WTC11 (cell line): ENCODE data around the gene RTP5. TPM values are rescaled to one million over a fixed set of nuclear protein-coding genes. Genes with fewer than 3 reads are reported as not detected.
A peak's percentile ranks its signal among the peaks of the same experiment; 100 is the strongest.

Experiments used
- ATAC-seq: fragments of 200-7000 bp; cut with Tn5 transposase; 2 replicates; pipeline ENCODE4 v1.10.0; 2021; ENCODE audit warnings: mild to moderate bottlenecking, moderate library complexity
- CTCF ChIA-PET: fragments of 300-600 bp; sonication (Branson Sonifier 250); formaldehyde crosslinking; loops from one replicate; lab custom pipeline; 2021; ENCODE audit warnings: antibody characterized with exemption; lab: Charles Lee
- POLR2A ChIA-PET: fragments of 350-600 bp; sonication (Branson Sonifier 250); formaldehyde crosslinking; loops from one replicate; lab custom pipeline; 2021; ENCODE audit warnings: antibody characterized with exemption; lab: Charles Lee
- DNase-seq: peaks from one replicate; pipeline ENCODE4 v3.0.0; 2021; ENCODE audit warnings: low spot score
- H3K27ac Mint-ChIP-seq: 2 replicates; pipeline ENCODE4 v1.8.0; 2021; ENCODE audit warnings: mixed read lengths
- H3K27me3 Mint-ChIP-seq: 2 replicates; pipeline ENCODE4 v1.8.0; 2021; ENCODE audit warnings: low read depth, mild to moderate bottlenecking, moderate library complexity, mixed read lengths
- H3K36me3 Mint-ChIP-seq: 2 replicates; pipeline ENCODE4 v1.8.0; 2021; ENCODE audit warnings: mixed read lengths
- H3K4me1 Mint-ChIP-seq: 2 replicates; pipeline ENCODE4 v1.8.0; 2022; ENCODE audit warnings: mixed read lengths
- H3K4me3 Mint-ChIP-seq: 2 replicates; pipeline ENCODE4 v1.8.0; 2021; ENCODE audit warnings: mild to moderate bottlenecking, moderate library complexity, mixed read lengths
- H3K9me3 Mint-ChIP-seq: 2 replicates; pipeline ENCODE4 v1.8.0; 2021; ENCODE audit warnings: mixed read lengths
- CREB1 ChIP-seq: sonication (generic); formaldehyde crosslinking; IDR thresholded peaks from 2 replicates; pipeline ENCODE4 v1.8.0; 2023; ENCODE audit warnings: mild to moderate bottlenecking, missing genetic modification reagents
- FOXJ3 ChIP-seq: sonication (generic); formaldehyde crosslinking; IDR thresholded peaks from 2 replicates; pipeline ENCODE4 v1.9.0; 2021; ENCODE audit warnings: missing genetic modification reagents, mild to moderate bottlenecking, borderline replicate concordance
- FOXP1 ChIP-seq: sonication (generic); formaldehyde crosslinking; IDR thresholded peaks from 2 replicates; pipeline ENCODE4 v1.8.0; 2022; ENCODE audit warnings: missing genetic modification reagents, mild to moderate bottlenecking, moderate library complexity, borderline replicate concordance
- IRF2 ChIP-seq: sonication (generic); formaldehyde crosslinking; IDR thresholded peaks from 2 replicates; pipeline ENCODE4 v1.8.0; 2022; ENCODE audit warnings: low read depth, missing genetic modification reagents, borderline replicate concordance
- JAZF1 ChIP-seq: fragments of 250-450 bp; sonication (Bioruptor Pico); IDR thresholded peaks from 2 replicates; pipeline ENCODE4 v1.9.0; 2021; ENCODE audit warnings: moderate library complexity, mild to moderate bottlenecking, inconsistent platforms
- KAT7 ChIP-seq: sonication (generic); formaldehyde crosslinking; IDR thresholded peaks from 2 replicates; pipeline ENCODE4 v1.8.1; 2023; ENCODE audit warnings: missing genetic modification reagents, mild to moderate bottlenecking, borderline replicate concordance
- NR1H2 ChIP-seq: sonication (generic); formaldehyde crosslinking; IDR thresholded peaks from 2 replicates; pipeline ENCODE4 v1.9.0; 2021; ENCODE audit warnings: mild to moderate bottlenecking, moderate library complexity, missing genetic modification reagents
- SMAD3 ChIP-seq: sonication (generic); formaldehyde crosslinking; IDR thresholded peaks from 2 replicates; pipeline ENCODE4 v1.8.0; 2022; ENCODE audit warnings: missing genetic modification reagents, mild to moderate bottlenecking, borderline replicate concordance
- SMAD4 ChIP-seq: sonication (generic); formaldehyde crosslinking; IDR thresholded peaks from 2 replicates; pipeline ENCODE4 v1.8.0; 2022; ENCODE audit warnings: mild to moderate bottlenecking, missing genetic modification reagents
- TEAD1 ChIP-seq: sonication (generic); formaldehyde crosslinking; IDR thresholded peaks from 2 replicates; pipeline ENCODE4 v1.8.0; 2022; ENCODE audit warnings: mild to moderate bottlenecking, missing genetic modification reagents
- ZNF232 ChIP-seq: sonication (generic); formaldehyde crosslinking; IDR thresholded peaks from 2 replicates; pipeline ENCODE4 v1.8.0; 2022; ENCODE audit warnings: mild to moderate bottlenecking, missing genetic modification reagents
- ZNF416 ChIP-seq: fragments of 250-450 bp; sonication (Bioruptor Pico); IDR thresholded peaks from 2 replicates; pipeline ENCODE4 v1.9.0; 2021; ENCODE audit warnings: mild to moderate bottlenecking, inconsistent platforms
- total RNA-seq: library from RNA; stranded (reverse); gene quantifications from 3 replicates; pipeline ENCODE4 v1.2.3, GENCODE V29; 2021
- TF ChIP-seq, protein P1 (sequence below): sonication (generic); formaldehyde crosslinking; conservative IDR thresholded peaks from 2 replicates; pipeline ENCODE4 v1.8.1; 2023; ENCODE audit warnings: mild to moderate bottlenecking, low read depth, missing genetic modification reagents, moderate library complexity
- TF ChIP-seq, protein P2 (sequence below): fragments of 250-450 bp; sonication (Bioruptor Pico); IDR thresholded peaks from 2 replicates; pipeline ENCODE4 v2.1.2; 2022; ENCODE audit warnings: mild to moderate bottlenecking, moderate library complexity
- TF ChIP-seq, protein P3 (sequence below): sonication (generic); formaldehyde crosslinking; IDR thresholded peaks from 2 replicates; pipeline ENCODE4 v1.8.1; 2022; ENCODE audit warnings: mild to moderate bottlenecking, moderate library complexity, missing genetic modification reagents
- TF ChIP-seq, protein P4 (sequence below): sonication (generic); formaldehyde crosslinking; IDR thresholded peaks from 2 replicates; pipeline ENCODE4 v1.8.1; 2023; ENCODE audit warnings: mild to moderate bottlenecking, missing genetic modification reagents, moderate library complexity
- TF ChIP-seq, protein P5 (sequence below): sonication (generic); formaldehyde crosslinking; IDR thresholded peaks from 2 replicates; pipeline ENCODE4 v1.8.0; 2023; ENCODE audit warnings: missing genetic modification reagents
- TF ChIP-seq, protein P6 (sequence below): sonication (generic); formaldehyde crosslinking; IDR thresholded peaks from 2 replicates; pipeline ENCODE4 v1.8.0; 2023; ENCODE audit warnings: mild to moderate bottlenecking, missing genetic modification reagents
- TF ChIP-seq, protein P7 (sequence below): fragments of 250-450 bp; sonication (Bioruptor Pico); IDR thresholded peaks from 2 replicates; pipeline ENCODE4 v1.8.0; 2021; ENCODE audit warnings: mild to moderate bottlenecking

RTP5 gene
- total RNA-seq, 1 experiment from 2014 or later = not detected

DNA sequence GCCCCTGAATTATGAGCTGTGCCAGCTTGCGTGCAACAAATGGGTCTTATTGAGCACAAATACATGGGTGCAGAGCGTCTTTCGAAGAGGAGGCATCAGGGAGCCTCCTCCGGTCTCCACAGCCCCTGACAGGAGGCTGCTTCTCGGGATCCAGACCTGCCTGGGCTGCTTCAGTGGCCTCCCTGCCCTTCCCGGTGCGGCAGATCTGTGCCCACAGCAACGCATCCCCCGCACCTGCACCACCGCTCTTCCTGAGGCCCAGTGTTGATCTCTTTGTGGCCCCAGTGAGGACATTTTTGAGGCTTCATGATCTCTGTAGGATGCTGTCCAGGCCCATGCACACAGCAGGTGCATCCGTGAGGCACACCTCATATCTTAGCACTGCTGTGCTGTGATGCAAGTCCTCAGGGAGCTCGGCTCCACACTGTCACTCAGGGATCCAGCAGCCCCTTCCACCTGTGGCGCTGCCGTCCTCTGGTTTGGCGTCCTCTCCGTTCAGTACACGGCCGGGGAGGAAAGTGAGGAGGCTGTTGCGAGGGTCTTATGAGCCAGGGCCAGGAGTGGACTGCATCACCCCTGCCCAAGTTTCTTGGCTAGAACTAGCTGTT is 17.4 kb downstream of the RTP5 start:
- ChIA-PET CTCF (interaction anchor here (1.2 to 1.9 kb wide), 2 partner anchors 8 to 64 kb away, joined by 5 to 6 read pairs; no protein-coding TSS in a partner anchor), POLR2A (no interaction called here)
- H3K4me3 Mint-ChIP-seq = no peak overlapping the region
- H3K9me3 Mint-ChIP-seq = peaks cover 14% of the 10 kb centered on the region
- no peak for DNase-seq
- peak overlapping the region; percentile 15; the same call in 1 of the 2 replicates for H3K27ac Mint-ChIP-seq
- peaks cover 33% of the 10 kb centered on the region for H3K4me1 Mint-ChIP-seq
- no peaks in the 10 kb centered on the region; the same call in 1 of the 2 replicates for H3K27me3 Mint-ChIP-seq
- no peak for TF ChIP-seq ZNF416
- TF ChIP-seq, protein P1, sequence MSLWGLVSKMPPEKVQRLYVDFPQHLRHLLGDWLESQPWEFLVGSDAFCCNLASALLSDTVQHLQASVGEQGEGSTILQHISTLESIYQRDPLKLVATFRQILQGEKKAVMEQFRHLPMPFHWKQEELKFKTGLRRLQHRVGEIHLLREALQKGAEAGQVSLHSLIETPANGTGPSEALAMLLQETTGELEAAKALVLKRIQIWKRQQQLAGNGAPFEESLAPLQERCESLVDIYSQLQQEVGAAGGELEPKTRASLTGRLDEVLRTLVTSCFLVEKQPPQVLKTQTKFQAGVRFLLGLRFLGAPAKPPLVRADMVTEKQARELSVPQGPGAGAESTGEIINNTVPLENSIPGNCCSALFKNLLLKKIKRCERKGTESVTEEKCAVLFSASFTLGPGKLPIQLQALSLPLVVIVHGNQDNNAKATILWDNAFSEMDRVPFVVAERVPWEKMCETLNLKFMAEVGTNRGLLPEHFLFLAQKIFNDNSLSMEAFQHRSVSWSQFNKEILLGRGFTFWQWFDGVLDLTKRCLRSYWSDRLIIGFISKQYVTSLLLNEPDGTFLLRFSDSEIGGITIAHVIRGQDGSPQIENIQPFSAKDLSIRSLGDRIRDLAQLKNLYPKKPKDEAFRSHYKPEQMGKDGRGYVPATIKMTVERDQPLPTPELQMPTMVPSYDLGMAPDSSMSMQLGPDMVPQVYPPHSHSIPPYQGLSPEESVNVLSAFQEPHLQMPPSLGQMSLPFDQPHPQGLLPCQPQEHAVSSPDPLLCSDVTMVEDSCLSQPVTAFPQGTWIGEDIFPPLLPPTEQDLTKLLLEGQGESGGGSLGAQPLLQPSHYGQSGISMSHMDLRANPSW (CRISPR knock-in tag) = no peak
- TF ChIP-seq, protein P2, sequence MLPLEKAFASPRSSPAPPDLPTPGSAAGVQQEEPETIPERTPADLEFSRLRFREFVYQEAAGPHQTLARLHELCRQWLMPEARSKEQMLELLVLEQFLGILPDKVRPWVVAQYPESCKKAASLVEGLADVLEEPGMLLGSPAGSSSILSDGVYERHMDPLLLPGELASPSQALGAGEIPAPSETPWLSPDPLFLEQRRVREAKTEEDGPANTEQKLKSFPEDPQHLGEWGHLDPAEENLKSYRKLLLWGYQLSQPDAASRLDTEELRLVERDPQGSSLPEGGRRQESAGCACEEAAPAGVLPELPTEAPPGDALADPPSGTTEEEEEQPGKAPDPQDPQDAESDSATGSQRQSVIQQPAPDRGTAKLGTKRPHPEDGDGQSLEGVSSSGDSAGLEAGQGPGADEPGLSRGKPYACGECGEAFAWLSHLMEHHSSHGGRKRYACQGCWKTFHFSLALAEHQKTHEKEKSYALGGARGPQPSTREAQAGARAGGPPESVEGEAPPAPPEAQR = no peak
- no peak for TF ChIP-seq CREB1
- TF ChIP-seq, protein P3, sequence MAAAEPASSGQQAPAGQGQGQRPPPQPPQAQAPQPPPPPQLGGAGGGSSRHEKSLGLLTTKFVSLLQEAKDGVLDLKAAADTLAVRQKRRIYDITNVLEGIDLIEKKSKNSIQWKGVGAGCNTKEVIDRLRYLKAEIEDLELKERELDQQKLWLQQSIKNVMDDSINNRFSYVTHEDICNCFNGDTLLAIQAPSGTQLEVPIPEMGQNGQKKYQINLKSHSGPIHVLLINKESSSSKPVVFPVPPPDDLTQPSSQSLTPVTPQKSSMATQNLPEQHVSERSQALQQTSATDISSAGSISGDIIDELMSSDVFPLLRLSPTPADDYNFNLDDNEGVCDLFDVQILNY (CRISPR knock-in tag) = no peak
- no peak for TF ChIP-seq SMAD3
- no peak for TF ChIP-seq NR1H2 (CRISPR knock-in tag)
- ATAC-seq = no peak
- H3K36me3 Mint-ChIP-seq = peaks cover 16% of the 10 kb centered on the region

DNA sequence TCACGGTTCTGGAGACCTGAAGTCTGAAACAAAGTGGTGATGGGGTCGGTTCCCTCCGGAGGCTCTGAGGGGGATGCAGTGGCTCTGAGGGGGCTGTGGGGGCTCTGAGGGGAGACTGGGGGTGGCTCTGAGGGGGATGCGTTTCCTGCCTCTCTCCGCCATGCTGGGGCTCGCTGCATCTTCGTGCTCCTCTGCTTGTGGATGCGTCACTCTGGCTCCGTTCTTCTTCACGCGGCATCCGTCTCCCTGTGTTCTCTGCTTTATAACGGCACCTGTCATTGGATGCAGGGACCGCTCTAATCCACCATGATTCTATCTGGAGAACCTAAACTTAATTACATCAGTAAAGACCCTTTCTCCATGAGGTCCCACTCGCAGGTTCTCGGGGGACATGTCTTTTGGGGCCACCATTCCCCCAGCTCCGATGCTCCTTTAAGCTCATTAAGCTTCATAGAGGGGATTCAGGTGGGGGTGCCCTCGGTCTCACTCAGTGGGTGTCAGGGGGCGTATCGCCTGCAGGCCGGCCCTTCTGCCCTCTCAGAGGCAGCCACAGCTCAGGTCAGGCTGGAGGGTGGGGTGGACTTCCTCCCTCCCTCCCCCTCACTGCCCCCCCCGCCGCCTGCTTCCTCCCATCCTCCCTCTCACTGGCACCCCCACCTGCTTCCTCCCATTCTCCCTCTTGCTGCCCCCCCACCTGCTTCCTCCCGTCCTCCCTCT is 18.4 kb downstream of the RTP5 start:
- Mint-ChIP-seq H3K27ac (peak overlapping the region; percentile 76; the same call in 1 of the 2 replicates), H3K9me3 (peaks cover 14% of the 10 kb centered on the region), H3K4me1 (peaks cover 23% of the 10 kb centered on the region), H3K4me3 (no peak overlapping the region), H3K27me3 (no peaks in the 10 kb centered on the region; the same call in 1 of the 2 replicates), H3K36me3 (peaks cover 16% of the 10 kb centered on the region)
- DNase-seq (no peak), ATAC-seq (no peak)
- ChIA-PET CTCF (interaction anchor here (1.9 kb wide), 1 partner anchor 9 kb away, joined by 6 read pairs; no protein-coding TSS in a partner anchor), POLR2A (no interaction called here)
- TF ChIP-seq KAT7 (CRISPR knock-in tag) (no peak), FOXJ3 (CRISPR knock-in tag) (no peak), ZNF232 (CRISPR knock-in tag) (no peak), IRF2 (CRISPR knock-in tag) (no peak), FOXP1 (CRISPR knock-in tag) (no peak), JAZF1 (no peak), TEAD1 (CRISPR knock-in tag) (no peak), SMAD4 (CRISPR knock-in tag) (no peak)
- TF ChIP-seq, protein P4, sequence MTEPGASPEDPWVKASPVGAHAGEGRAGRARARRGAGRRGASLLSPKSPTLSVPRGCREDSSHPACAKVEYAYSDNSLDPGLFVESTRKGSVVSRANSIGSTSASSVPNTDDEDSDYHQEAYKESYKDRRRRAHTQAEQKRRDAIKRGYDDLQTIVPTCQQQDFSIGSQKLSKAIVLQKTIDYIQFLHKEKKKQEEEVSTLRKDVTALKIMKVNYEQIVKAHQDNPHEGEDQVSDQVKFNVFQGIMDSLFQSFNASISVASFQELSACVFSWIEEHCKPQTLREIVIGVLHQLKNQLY = no peak
- TF ChIP-seq, protein P5, sequence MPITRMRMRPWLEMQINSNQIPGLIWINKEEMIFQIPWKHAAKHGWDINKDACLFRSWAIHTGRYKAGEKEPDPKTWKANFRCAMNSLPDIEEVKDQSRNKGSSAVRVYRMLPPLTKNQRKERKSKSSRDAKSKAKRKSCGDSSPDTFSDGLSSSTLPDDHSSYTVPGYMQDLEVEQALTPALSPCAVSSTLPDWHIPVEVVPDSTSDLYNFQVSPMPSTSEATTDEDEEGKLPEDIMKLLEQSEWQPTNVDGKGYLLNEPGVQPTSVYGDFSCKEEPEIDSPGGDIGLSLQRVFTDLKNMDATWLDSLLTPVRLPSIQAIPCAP (CRISPR knock-in tag) = no peak
- TF ChIP-seq, protein P6, sequence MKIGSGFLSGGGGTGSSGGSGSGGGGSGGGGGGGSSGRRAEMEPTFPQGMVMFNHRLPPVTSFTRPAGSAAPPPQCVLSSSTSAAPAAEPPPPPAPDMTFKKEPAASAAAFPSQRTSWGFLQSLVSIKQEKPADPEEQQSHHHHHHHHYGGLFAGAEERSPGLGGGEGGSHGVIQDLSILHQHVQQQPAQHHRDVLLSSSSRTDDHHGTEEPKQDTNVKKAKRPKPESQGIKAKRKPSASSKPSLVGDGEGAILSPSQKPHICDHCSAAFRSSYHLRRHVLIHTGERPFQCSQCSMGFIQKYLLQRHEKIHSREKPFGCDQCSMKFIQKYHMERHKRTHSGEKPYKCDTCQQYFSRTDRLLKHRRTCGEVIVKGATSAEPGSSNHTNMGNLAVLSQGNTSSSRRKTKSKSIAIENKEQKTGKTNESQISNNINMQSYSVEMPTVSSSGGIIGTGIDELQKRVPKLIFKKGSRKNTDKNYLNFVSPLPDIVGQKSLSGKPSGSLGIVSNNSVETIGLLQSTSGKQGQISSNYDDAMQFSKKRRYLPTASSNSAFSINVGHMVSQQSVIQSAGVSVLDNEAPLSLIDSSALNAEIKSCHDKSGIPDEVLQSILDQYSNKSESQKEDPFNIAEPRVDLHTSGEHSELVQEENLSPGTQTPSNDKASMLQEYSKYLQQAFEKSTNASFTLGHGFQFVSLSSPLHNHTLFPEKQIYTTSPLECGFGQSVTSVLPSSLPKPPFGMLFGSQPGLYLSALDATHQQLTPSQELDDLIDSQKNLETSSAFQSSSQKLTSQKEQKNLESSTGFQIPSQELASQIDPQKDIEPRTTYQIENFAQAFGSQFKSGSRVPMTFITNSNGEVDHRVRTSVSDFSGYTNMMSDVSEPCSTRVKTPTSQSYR (CRISPR knock-in tag) = no peak
- TF ChIP-seq, protein P7, sequence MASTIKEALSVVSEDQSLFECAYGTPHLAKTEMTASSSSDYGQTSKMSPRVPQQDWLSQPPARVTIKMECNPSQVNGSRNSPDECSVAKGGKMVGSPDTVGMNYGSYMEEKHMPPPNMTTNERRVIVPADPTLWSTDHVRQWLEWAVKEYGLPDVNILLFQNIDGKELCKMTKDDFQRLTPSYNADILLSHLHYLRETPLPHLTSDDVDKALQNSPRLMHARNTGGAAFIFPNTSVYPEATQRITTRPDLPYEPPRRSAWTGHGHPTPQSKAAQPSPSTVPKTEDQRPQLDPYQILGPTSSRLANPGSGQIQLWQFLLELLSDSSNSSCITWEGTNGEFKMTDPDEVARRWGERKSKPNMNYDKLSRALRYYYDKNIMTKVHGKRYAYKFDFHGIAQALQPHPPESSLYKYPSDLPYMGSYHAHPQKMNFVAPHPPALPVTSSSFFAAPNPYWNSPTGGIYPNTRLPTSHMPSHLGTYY (CRISPR knock-in tag) = no peak
- TF ChIP-seq, protein P2 = no peak
